Coronary artery (tissue), 2 donors: ENCODE measurements around the gene UST.

Source experiments
- DNase-seq: peaks from one replicate; pipeline ENCODE4 v3.0.0-alpha.2; 2017; ENCODE audit warnings: low spot score
- H3K27ac ChIP-seq, 2 donors: fragments of 200-600 bp; sonication (generic); one replicate each; pipeline ENCODE4 v1.5.1; 2016 to 2019
- H3K4me3 ChIP-seq: fragments of 200-600 bp; sonication (generic); 2 replicates; pipeline ENCODE4 v1.5.1; 2016; ENCODE audit warnings: mild to moderate bottlenecking, moderate library complexity
- CTCF ChIP-seq: fragments of 200-600 bp; sonication (generic); IDR thresholded peaks from one replicate; pipeline ENCODE4 v1.5.1; 2019; ENCODE audit warnings: antibody characterized with exemption

Gene UST

GRCh38 chr6:148817689-148818088 is 70.9 kb downstream of the UST start:
- no peak for DNase-seq
- H3K27ac ChIP-seq = no peak overlapping the region
- no peak overlapping the region for H3K4me3 ChIP-seq
- no peak for TF ChIP-seq CTCF

GRCh38 chr6:148818939-148819575 is 72.2 kb downstream of the UST start:
- no peak for TF ChIP-seq CTCF
- H3K4me3 ChIP-seq = no peak overlapping the region
- H3K27ac ChIP-seq = no peak overlapping the region
- DNase-seq = no peak

GRCh38 chr6:148819852-148820251 is 73.0 kb downstream of the UST start:
- Histone ChIP-seq H3K27ac (no peak overlapping the region), H3K4me3 (no peak overlapping the region)
- no peak for TF ChIP-seq CTCF
- DNase-seq = no peak

GRCh38 chr6:148822819-148823218 is 76.0 kb downstream of the UST start:
- Histone ChIP-seq H3K4me3 (no peak overlapping the region), H3K27ac (no peak overlapping the region)
- no peak for DNase-seq
- TF ChIP-seq CTCF = no peak

GRCh38 chr6:148824291-148824690 is 77.5 kb downstream of the UST start:
- TF ChIP-seq CTCF = no peak
- no peak for DNase-seq
- Histone ChIP-seq H3K27ac (no peak overlapping the region), H3K4me3 (no peak overlapping the region)

GRCh38 chr6:148824960-148825359 is 78.1 kb downstream of the UST start:
- Histone ChIP-seq H3K4me3 (no peak overlapping the region), H3K27ac (no peak overlapping the region)
- no peak for TF ChIP-seq CTCF
- no peak for DNase-seq

GRCh38 chr6:148825492-148825891 is 78.7 kb downstream of the UST start:
- H3K27ac ChIP-seq = no peak overlapping the region
- no peak for TF ChIP-seq CTCF
- DNase-seq = no peak
- no peak overlapping the region for H3K4me3 ChIP-seq
